ENCODE data around the gene MON1B. TPM values are rescaled to one million over a fixed set of nuclear protein-coding genes. Genes with fewer than 3 reads are reported as not detected.
A peak's percentile ranks its signal among the peaks of the same experiment; 100 is the strongest.

The MON1B gene
- total RNA-seq, 6 experiments from 2014 or later: 16.6 to 30.1 (median 27.3) TPM

DNA sequence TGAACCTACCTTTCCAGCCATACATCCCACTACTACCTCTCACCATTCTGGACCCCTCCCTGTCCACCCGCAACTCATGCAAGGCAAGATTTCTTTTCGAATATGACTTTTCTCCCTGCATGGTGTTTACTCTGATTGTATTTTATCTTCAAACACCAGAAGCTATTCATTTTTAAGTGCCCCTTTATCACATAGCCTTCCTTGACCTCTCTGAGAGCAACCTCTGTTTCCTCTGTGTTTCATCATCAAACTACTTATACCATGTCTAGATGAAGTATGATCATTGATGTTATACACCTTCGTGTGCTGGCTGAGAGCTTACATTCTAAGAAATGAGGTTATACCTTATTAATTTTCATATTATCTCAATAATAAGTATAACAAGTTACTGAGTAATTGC lies 40.1 kb downstream of the MON1B start:
- TF ChIP-seq, protein P1, sequence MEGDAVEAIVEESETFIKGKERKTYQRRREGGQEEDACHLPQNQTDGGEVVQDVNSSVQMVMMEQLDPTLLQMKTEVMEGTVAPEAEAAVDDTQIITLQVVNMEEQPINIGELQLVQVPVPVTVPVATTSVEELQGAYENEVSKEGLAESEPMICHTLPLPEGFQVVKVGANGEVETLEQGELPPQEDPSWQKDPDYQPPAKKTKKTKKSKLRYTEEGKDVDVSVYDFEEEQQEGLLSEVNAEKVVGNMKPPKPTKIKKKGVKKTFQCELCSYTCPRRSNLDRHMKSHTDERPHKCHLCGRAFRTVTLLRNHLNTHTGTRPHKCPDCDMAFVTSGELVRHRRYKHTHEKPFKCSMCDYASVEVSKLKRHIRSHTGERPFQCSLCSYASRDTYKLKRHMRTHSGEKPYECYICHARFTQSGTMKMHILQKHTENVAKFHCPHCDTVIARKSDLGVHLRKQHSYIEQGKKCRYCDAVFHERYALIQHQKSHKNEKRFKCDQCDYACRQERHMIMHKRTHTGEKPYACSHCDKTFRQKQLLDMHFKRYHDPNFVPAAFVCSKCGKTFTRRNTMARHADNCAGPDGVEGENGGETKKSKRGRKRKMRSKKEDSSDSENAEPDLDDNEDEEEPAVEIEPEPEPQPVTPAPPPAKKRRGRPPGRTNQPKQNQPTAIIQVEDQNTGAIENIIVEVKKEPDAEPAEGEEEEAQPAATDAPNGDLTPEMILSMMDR (IDR thresholded peaks at IDR 0.05): no peak
- no peak for TF ChIP-seq POLR2A (IDR thresholded peaks at IDR 0.05)
- H3K4me3 ChIP-seq: no peak overlapping the region
- no peaks in the 10 kb centered on the region for H3K4me1 ChIP-seq
- DNase-seq (no peak), ATAC-seq (no peak)
- intact Hi-C loops (cut with DNase I): no loop called here
- H3K27ac ChIP-seq: no peak overlapping the region
- no peaks in the 10 kb centered on the region for H3K36me3 ChIP-seq
- no peaks in the 10 kb centered on the region for H3K27me3 ChIP-seq
- WGBS (ENCODE audit: insufficient coverage, low coverage, low lambda C conversion rate, missing lambda C conversion rate): 62% methylated on average over 3 of the region's 3 CpGs
- no peaks in the 10 kb centered on the region for H3K9me3 ChIP-seq

DNA sequence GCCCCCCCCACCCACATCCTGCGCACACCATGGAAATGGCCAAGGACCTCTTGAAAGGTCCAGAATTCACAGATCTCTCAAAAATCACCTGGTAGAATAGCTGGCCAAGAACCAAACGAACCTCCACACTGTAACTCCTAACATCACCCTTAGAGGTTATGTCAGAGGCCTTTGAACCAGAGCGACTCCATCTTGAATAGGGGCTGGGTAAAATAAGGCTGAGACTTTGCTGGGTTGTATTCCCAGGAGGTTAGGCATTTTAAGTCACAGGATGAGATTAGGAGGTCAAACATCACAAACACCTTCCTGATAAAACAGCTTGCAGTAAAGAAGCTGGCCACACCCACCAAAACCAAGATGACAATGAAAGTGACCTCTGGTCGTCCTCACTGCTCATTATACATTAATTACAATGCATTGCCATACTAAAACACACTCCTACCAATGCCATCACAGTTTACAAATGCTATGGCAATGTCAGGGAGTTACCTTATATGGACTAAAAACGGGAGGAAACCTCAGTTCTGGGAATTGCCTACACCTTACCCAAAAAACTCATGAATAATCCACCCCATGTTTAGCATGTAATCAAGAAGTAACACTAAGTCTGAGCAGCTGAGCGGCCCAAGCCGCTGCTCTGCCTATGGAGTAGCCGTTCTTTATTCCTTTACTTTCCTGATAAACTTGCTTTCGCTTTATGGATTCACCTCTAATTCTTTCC lies 43.0 kb downstream of the MON1B start:
- no peaks in the 10 kb centered on the region for H3K9me3 ChIP-seq
- intact Hi-C loops (cut with DNase I): no loop called here
- no peak overlapping the region for H3K27ac ChIP-seq
- no peak for ATAC-seq
- H3K27me3 ChIP-seq: no peaks in the 10 kb centered on the region
- no peaks in the 10 kb centered on the region for H3K4me1 ChIP-seq
- no peak for DNase-seq
- WGBS (ENCODE audit: insufficient coverage, low coverage, low lambda C conversion rate, missing lambda C conversion rate): 52% methylated on average over 9 of the region's 9 CpGs
- no peak overlapping the region for H3K4me3 ChIP-seq
- no peaks in the 10 kb centered on the region for H3K36me3 ChIP-seq
- TF ChIP-seq, protein P1 (IDR thresholded peaks at IDR 0.05): no peak
- TF ChIP-seq POLR2A (IDR thresholded peaks at IDR 0.05): no peak

DNA sequence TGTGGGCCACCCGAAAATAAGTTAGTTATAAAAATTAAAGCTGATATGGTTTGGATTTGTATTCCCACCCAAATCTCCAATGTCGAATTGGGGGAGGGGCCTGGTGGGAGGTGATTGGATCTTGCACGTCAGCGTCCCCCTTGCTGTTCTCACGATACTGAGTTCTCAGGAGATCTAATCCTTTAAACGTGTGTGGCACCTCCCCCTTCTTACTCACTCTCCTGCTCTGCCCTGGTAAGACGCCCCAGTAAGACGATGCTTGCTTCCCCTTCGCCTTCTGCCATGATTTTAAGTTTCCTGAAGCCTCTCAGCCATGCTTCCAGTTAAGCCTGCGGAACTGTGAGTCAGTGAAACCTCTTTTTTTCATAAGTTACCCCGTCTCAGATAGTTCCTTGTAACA lies 43.6 kb downstream of the MON1B start:
- Histone ChIP-seq H3K4me3 (no peak overlapping the region), H3K27me3 (no peaks in the 10 kb centered on the region), H3K9me3 (no peaks in the 10 kb centered on the region), H3K27ac (no peak overlapping the region), H3K4me1 (no peaks in the 10 kb centered on the region), H3K36me3 (no peaks in the 10 kb centered on the region)
- WGBS (ENCODE audit: insufficient coverage, low coverage, low lambda C conversion rate, missing lambda C conversion rate): 18% methylated on average over 11 of the region's 11 CpGs
- TF ChIP-seq, protein P1 (IDR thresholded peaks at IDR 0.05): no peak
- no peak for TF ChIP-seq POLR2A (IDR thresholded peaks at IDR 0.05)
- ATAC-seq (no peak), DNase-seq (no peak)
- intact Hi-C loops (cut with DNase I): loop anchor here (5.0 kb wide), 1 partner anchor 348 kb away; no protein-coding TSS in a partner anchor

DNA sequence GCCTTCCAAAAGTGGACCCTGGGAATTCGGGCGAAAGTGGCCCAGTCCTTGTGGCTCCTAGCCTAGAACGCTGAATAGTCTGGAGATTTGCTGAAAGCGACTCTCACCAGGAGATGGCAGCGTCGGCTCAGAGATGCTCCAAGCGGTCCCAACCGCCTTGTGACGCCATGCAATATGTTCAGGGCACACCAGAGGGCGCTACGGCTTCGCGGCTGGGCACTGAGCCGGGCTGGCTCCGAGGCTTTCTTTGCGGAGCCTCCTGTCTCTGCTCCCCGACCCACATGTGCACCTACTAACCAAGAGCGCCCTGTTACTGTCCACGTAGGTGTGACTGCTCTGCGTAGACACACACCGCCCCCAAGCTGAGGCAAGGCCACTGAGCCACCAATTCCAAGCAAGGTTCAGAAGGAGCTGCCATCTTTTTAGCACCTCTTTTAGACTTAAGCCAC lies 45.1 kb downstream of the MON1B start:
- ATAC-seq (peak; percentile 100), DNase-seq (peak; percentile 87 to 90 (median 88))
- intact Hi-C loops (cut with DNase I): loop anchor here (5.0 kb wide), 1 partner anchor 346 kb away; no protein-coding TSS in a partner anchor
- Histone ChIP-seq H3K9me3 (no peaks in the 10 kb centered on the region), H3K4me1 (no peaks in the 10 kb centered on the region), H3K36me3 (no peaks in the 10 kb centered on the region), H3K27me3 (no peaks in the 10 kb centered on the region), H3K4me3 (no peak overlapping the region), H3K27ac (no peak overlapping the region)
- 2% methylated on average over 17 of the region's 21 CpGs for WGBS (ENCODE audit: insufficient coverage, low coverage, low lambda C conversion rate, missing lambda C conversion rate)
- no peak for TF ChIP-seq POLR2A (IDR thresholded peaks at IDR 0.05)
- TF ChIP-seq, protein P1 (IDR thresholded peaks at IDR 0.05): peak; percentile 99 to 100 (median 100)

Data from right lobe of liver (tissue), 6 donors.